HL-60/S4 (cell line): ENCODE measurements around the gene CAMSAP1.
"Not testable (repeated sequence)": the region's sequence is repeated elsewhere in the genome, so short reads cannot be mapped to it uniquely, and the experiment has no call there.

Experiments
- in situ Hi-C: fragments of 300-500 bp; cut with MboI; formaldehyde crosslinking; loops from 2 replicates; pipeline ENCODE4 v1.14.3; 2022; ENCODE audit warnings: low sequenced_read_pairs

CAMSAP1 gene, protein sequence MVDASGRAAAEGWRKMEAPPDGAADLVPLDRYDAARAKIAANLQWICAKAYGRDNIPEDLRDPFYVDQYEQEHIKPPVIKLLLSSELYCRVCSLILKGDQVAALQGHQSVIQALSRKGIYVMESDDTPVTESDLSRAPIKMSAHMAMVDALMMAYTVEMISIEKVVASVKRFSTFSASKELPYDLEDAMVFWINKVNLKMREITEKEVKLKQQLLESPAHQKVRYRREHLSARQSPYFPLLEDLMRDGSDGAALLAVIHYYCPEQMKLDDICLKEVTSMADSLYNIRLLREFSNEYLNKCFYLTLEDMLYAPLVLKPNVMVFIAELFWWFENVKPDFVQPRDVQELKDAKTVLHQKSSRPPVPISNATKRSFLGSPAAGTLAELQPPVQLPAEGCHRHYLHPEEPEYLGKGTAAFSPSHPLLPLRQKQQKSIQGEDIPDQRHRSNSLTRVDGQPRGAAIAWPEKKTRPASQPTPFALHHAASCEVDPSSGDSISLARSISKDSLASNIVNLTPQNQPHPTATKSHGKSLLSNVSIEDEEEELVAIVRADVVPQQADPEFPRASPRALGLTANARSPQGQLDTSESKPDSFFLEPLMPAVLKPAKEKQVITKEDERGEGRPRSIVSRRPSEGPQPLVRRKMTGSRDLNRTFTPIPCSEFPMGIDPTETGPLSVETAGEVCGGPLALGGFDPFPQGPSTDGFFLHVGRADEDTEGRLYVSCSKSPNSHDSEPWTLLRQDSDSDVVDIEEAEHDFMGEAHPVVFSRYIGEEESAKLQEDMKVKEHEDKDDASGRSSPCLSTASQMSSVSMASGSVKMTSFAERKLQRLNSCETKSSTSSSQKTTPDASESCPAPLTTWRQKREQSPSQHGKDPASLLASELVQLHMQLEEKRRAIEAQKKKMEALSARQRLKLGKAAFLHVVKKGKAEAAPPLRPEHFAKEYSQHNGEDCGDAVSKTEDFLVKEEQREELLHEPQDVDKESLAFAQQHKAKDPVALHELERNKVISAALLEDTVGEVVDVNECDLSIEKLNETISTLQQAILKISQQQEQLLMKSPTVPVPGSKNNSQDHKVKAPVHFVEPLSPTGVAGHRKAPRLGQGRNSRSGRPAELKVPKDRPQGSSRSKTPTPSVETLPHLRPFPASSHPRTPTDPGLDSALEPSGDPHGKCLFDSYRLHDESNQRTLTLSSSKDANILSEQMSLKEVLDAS (N-terminal part only)

DNA sequence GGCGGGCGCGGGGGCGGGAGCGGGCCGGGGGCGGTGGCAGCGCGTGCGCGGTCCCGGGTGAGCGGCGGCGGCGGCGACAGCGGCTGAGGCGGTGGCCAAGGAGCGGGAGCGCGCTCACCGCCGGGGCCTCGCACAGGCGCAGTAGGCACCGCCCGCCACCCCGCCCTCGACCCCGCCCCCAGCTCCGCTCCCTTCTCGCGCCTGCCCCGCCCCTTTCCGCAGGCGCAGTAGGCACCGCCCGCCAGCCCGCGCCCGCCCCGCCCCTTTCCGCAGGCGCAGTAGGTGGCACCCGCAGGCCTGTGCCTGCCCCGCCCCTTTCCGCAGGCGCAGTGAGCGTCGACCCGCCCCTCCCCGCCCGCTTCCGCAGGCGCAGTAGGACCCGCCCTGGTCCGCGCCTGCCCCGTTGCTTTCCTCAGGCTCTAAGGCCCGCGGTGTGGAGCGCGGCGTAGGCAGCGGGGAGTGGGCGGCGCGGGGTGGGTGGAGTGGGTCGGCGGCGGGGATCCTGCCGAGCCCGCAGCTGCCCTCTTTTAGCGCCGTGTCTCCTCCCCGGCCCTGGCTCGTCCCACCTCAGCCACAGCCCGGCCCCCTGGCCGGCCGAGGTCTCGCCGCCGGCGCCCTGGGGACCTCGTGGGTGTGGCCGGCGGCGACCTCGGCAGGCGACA is at the start of gene CAMSAP1:
Gene CAMSAP1, minus strand, starts transcription at position 116 of the 662 bp plus-strand sequence. CDS start 387 bp downstream, outside the sequence.
- in situ Hi-C loops, result no loop called here

DNA sequence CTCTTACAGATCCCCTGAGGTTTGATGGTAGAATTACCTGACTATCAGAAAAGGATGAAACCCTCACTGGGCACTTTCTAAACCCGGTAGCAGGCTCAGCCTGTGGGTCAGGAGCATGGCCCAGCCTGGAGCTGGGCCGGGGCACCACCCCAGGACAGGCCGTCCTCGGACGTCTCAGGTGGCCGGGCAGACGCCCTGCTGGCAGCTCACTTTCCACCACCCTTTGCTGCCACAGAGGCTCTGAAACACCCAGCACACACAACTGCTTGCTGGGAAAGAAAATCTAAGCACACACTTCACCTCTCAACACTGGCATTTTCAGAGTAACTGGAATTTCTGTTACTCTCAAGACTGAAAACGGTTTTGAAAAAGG is 49.4 kb upstream of the CAMSAP1 start:
- in situ Hi-C loops, result no loop called here

DNA sequence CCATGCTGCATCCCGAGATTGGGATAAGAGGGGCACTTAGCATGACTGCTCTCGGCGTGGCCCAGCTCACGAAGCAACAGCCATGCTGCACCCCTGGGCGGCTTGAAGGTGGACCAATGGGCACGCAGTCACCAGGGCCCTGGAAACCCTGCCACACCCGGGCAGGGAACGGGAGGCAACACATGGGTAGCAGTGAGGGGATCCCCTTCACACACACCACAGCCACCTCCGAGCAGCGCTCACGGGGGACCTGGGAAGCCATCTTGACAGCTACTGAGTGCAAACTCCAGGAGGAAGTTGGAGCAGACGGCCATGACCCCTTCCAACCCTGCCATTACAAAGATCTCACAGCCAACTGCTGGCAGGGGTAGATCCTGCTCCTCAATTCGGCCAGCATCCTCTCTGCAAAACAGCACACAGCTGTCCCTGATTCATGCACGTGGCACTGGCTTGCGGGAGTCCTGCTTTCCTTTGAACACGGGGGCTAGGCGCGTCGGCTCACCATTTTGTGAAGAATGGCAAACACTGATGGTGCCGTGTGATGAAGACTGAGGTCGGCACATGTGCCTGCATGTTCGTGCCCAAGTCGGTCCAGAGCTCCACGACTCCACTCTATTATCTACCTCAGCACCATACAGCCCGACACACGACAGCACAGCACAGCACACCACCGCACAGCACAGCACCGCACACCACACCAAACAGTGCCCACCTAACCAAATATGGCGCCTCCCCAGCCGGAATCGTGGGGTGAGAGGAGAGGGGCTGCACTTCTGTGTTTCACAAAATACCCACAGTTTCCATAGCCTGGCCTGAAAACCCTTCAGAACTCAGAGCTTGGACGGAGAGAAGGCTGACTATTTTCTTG is 48.8 kb upstream of the CAMSAP1 start:
- in situ Hi-C loops, result no loop called here

DNA sequence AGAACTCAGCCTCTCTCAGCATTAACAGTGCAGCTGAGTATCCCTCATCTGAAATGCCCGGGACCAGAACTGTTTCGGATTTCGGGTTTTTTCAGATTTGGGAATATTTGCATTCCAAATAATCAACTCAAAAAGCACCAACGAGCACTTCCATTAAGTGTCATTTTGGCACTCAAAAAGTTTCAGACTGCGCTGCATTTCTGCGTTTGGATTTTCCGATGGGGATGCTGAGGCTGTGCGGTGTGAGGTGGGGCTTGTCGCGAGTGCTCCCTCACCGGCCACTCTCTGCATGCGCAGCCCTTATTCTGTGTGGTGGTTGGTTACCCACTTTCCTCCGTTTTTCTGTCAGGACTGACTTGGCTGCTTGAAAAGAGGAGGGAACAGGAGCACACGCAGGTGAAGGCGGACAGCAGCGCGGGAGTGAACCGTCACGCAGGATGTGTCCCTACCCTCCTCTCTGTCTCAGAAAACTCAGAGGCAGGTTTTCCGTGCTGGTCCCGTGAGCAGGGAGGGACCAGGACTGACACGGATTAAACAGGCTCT is 45.4 kb upstream of the CAMSAP1 start:
- in situ Hi-C loops, result no loop called here

DNA sequence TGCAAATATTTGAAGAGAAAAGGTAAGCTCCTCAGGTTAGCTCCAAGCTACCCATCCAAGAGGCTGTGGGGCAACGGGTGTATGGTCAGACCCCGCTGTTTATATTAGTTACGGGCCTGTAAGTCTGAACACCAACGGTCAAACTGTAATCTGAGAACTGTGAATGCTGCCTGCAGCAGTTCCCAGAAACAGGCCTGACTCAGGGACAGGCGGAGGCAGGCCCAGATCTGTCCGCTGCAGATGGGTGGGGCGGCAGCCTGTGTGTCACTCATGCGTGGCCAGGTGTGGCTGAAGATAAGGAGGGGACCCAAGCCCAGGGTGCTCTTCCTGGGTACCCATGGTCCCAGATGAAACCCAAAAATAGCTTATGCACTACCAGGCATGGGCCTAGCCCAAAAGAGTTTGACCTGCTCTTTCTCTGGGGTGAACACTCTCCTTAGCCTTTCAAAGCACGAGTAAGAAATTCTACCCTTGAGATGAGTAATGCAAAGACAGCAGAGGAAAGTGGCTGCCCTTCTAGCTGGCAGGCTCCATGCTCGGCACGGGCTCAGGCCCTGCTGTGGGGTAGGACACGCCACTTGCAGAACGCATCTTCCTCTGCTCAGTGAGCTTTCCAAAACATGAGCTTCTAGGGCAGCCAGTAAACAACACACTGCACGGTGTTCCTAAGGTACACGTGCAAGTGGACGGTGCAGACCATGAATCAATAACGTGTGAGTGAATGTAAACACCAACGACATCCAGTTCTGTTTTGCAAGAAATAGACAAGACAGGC is 44.7 kb upstream of the CAMSAP1 start:
- in situ Hi-C loops, result no loop called here

DNA sequence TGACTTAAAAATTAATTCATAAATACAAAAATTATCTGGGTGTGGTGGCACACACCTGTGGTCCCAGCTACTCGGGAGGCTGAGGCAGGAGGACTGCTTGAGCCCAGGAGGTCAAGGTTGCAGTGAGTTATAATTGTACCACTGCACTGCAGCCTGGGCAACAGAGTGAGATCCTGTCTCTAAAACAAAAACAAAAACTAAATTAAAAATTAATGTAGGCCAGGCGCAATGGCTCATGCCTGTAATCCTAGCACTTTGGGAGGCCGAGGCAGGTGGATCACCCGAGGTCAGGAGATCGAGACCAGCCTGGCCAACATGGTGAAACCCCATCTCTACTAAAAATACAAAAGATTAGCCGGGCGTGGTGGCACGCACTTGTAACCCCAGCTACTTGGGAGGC is 44.0 kb upstream of the CAMSAP1 start:
- in situ Hi-C loops, result not testable (repeated sequence)

DNA sequence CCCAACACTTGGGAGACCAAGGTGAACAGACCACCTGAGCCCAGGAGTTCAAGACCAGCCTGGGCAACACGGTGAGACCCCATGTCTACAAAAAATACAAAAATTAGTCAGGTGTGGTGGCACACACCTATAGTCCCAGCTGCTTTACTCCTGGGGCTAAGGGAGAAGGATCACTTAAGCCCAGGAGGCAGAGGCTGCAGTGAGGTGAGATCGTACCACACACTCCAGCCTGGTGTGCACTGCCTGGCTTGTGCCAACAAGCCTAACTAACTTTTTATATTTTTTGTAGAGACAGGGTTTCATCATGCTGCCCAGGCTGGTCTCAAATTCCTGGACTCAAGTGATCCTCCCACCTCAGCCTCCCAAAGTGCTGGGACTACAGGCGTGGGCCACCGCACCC is 43.5 kb upstream of the CAMSAP1 start:
- in situ Hi-C loops, result not testable (repeated sequence)

DNA sequence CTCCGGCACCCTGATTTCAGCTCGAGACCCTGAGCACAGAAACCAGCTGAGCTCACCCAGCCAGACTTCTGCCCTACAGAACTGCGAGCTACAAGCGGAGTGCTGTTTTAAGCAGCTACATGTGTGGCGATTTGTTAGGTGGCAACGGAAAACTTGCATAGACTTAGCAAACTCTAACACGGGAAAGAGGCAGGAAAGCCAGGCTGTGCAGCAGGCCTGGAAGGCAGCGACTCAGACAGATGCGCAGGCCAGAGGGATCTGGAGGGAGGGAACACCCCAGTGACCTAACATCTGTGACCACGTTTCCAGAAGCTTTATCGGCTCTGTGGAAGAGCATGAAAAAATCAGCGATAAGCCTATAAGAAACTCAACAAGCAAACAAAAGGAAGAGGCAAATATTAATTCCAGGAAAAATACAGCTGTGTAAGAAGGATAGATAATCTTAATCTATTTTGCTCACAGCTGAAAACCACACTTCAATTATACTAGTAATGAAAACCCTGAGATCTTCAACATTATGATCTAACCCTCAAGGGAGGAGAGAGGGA is 42.9 kb upstream of the CAMSAP1 start:
- in situ Hi-C loops, result no loop called here

DNA sequence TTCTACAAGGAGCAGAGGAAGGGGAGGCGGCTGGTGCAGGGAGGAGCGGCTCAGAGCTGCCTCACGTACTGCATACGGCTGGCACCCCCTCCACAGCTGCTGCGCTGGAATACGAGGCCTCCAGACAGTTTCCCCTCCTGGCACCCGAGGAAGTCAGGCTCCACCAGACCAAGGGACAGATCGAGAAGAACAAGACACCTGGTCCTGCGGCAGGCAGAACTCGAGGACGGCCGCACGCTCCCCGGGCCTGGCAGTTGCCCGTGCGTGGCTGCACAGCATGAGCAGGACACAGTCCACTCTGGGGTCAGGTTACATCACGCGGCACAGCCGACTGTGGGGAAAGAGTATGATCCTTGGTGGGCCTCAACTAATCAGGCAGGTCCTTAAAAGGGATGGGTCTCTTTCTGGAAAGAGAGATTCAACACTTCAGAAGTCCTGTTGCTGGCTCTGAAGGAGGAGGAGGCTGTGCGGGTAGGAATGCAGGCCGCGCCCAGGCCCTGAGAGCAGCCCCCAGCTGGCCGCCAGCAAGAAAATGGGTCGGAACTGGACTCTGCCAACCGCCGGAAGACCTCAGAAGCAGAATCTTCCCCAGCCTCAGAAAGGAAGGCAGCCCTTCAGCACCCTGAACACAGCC is 42.3 kb upstream of the CAMSAP1 start:
- in situ Hi-C loops, result no loop called here

DNA sequence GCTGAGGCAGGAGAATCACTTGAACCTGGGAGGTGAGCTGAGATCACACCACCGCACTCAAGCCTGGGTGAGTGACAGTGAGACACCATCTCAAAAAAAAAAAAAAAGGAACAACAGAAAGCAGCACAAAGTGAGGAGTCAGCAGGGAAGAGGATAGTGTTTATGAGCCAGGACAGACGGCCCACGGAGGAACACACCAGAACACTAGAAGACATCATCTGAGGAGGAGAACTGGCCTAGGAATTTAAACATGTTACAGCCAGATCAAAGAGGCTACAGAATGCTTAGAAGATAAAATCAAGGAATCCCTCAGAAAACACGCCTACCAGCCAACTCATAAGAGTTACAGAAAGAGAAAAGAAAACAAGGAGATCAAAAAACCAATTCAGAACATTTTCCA is 41.6 kb upstream of the CAMSAP1 start:
- in situ Hi-C loops, result no loop called here

DNA sequence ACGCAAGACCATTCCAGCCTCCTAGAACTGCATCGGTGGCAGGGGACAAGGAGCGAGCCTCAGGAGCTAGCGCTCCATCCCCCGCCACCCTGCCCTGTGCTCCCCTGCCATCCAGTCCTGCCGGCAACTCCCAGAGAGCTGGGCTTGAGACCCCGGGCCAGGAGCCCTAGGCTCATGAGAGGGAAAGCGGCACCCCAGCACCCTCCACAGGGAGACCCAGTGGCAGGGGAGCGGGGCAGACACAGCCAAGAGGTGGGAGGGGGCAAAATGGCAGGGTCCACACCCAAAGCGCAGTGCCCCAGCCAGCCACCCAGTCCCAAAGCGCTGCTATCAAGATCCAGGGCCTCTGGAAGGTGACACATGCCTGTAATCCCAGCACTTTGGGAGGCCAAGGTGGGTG is 41.1 kb upstream of the CAMSAP1 start:
- in situ Hi-C loops, result no loop called here

DNA sequence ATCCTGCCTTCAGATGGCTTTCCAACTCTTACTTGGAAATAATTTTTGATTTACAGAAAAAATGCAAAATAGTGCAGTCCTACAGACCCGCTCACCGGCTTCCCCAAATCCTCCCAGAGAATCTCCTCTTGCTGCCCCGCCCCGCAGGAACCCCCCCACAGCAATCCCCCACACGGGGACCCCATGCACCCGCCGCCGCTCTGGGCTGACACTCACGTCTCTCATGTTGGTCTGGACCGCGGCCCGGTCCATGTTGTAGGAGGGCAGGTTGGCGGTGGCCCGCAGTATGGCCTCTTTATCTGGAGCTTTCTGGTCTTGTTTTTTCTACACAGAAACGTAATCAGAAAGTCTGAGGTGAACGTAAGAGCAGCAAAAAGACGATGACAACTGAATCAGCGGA is 40.2 kb upstream of the CAMSAP1 start:
- in situ Hi-C loops, result no loop called here

DNA sequence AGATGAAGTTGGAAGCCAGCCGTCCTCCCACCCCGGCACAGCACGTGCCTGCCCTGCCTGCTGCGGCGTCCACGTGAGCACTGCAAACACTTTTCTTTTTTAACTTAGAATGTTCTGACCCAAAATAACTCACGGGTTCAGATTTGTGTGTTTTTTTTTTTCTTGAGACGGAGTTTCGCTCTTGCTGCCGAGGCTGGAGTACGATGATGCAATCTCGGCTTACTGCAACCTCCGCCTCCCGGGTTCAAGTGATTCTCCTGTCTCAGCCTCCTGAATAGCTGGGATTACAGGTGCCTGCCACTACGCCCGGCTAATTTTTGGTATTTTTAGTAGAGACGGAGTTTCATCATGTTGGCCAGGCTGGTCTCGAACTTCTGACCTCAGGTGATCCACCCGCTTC is 39.8 kb upstream of the CAMSAP1 start:
- in situ Hi-C loops, result not testable (repeated sequence)

DNA sequence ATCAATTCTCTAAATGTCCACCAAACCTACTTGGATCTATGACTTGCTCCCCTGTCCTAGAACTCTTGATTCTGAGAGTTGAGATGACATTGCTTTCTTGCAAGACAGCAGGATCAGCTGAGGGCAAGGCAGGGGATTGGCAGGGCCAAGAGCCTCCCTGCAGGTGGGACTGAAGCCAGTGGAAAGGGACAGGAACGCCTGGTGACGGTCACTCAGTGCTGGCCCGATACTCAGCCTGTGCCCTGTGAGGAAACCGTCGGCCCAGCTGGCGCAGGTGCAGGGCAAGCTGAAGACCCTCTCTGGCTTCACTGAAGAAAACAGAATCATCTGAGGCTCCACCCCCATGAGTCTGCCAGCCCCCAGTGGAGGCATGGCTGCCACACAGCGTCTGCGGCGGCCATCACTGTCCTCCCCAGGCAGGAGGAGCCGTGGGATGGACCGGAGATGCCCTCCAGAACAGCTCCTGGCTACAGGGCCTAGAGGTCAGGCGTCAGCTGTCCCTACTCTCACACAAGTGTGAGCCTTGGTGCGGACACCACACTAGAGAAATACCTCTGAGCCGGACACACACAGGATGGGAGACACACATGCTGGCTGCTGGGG is 39.1 kb upstream of the CAMSAP1 start:
- in situ Hi-C loops, result no loop called here

DNA sequence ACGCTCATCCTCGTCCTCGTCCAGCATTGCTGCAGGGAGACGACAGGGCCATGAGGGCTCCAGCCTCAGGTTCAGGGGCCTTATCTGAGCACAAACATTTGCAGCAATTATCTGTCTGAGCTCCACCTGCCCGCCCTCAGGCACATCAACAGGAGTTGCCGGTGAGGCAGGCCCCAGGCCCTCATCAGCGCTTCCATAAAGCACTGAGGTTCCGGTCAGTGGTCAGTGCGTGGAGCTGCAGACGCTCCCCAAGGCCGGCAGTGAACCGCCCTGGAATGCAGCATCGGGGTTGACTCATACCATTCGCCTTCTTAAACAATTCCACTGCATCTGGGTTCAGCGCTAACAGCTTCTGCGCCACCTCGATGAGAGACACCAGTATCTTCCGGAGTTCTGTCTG is 38.6 kb upstream of the CAMSAP1 start:
- in situ Hi-C loops, result no loop called here

DNA sequence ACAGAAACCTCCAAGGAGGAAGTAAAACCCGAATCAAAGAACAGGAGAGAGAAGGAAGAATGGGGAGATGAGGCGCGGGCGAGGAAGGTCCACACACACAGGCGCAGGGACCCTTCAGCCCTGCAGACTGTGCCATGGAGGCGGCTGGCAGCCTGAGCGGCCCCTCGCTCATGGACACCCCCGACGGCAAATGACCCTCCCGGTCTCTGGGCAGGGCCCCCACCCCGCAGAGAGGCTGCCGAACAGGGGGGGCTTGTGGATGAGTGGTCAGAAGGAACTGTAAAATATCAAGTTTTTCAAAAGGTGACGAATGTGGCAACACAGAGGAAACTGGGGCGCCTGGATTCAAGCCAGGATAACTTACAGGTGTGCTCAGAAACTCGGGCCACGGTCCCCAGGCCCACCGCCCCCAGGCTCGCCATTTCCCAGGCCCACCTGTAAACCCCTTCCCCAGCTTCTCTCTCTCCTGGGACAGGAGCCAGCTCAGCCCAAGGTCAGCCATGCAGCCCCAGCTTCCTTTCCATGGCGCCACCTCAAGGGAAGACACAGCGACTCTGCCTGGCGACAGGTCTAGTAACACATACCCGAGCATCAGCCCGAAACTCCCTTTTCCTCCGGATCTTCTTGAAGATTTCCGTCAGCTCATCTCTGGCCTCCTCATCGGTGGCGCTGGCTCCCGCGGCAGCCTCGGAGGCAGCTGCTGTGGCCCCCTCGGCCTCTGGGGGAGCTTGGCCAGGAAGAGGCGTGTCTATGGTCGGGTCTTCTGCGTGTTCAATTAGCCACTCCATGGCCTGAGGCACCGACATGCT is 37.3 kb upstream of the CAMSAP1 start:
- in situ Hi-C loops, result no loop called here

DNA sequence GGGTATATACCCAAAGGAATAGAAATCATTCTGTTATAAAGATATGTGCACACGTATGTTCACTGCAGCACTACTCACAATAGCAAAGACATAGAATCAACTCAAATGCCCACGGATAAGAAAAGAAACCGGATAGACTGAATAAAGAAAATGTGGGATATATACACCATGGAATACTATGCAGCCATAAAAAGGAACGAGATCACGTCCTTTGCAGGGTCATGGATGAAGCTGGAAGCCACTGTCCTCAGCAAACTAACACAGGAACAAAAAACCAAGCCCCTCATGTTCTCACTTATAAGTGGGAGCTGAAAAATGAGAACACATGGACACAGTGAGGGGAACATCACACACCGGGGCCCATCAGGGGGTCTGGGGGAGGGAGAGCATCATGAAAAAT is 36.3 kb upstream of the CAMSAP1 start:
- in situ Hi-C loops, result not testable (repeated sequence)
